Uterus (tissue), 4 donors: ENCODE data around the gene PDZD4. TPM values are rescaled to one million over a fixed set of nuclear protein-coding genes. Genes with fewer than 3 reads are reported as not detected.

Experiments used
- DNase-seq, 2 donors: peaks; one replicate each; pipeline ENCODE4 v3.0.0-alpha.2; 2019 to 2020
- H3K27ac ChIP-seq, 2 donors: fragments of 200-600 bp; sonication (generic); 1 replicate in 1 of 2; 2 replicates in 1 of 2; pipeline ENCODE4 v1.5.1; 2016 to 2018
- H3K27me3 ChIP-seq, 2 donors: fragments of 200-600 bp; sonication (generic); one replicate each; pipeline ENCODE4 v1.5.1; 2018 to 2019; ENCODE audit warnings: control low read depth in 1 of 2
- H3K36me3 ChIP-seq, 2 donors: fragments of 200-600 bp; sonication (generic); one replicate each; pipeline ENCODE4 v1.5.1; 2019; ENCODE audit warnings: control low read depth in 1 of 2
- H3K4me1 ChIP-seq, 2 donors: fragments of 200-600 bp; sonication (generic); one replicate each; pipeline ENCODE4 v1.5.1; 2018 to 2019; ENCODE audit warnings: control low read depth in 1 of 2
- H3K4me3 ChIP-seq, 2 donors: fragments of 200-600 bp; sonication (generic); 1 replicate in 1 of 2; 2 replicates in 1 of 2; pipeline ENCODE4 v1.5.1; 2018 to 2019; ENCODE audit warnings: mild to moderate bottlenecking in 1 of 2
- H3K9me3 ChIP-seq, 2 donors: fragments of 200-600 bp; sonication (generic); one replicate each; pipeline ENCODE4 v1.5.1; 2019; ENCODE audit warnings: control low read depth in 1 of 2
- POLR2A ChIP-seq, 2 donors: fragments of 450-650 bp; IDR thresholded peaks; one replicate each; pipeline ENCODE4 v1.6.1; 2016; ENCODE audit warnings: antibody characterized with exemption in 2 of 2, mild to moderate bottlenecking in 1 of 2, moderate library complexity in 1 of 2
- intact Hi-C: fragments of 100-400 bp; cut with DNase I; formaldehyde crosslinking; loops from one replicate; pipeline ENCODE4 v1.15.1; 2023; ENCODE audit warnings: low total_unique reads
- total RNA-seq, 4 donors: library from RNA; depleted of rRNA in 3 of 4; stranded (reverse); fragments of >200 nt in 3 of 4; gene quantifications; one replicate each; pipeline versions ENCODE4 v1.1.0 to v1.2.4, GENCODE V29; 2014 to 2023
- TF ChIP-seq, protein P1 (sequence below), 4 experiments: fragments of 200-600 bp in 2 of 4; fragments of 450-650 bp in 2 of 4; sonication (generic) in 2 of 4; IDR thresholded peaks; one replicate each; pipeline ENCODE4 v1.5.1; 2016 to 2019; ENCODE audit warnings: antibody characterized with exemption in 4 of 4, mild to moderate bottlenecking in 2 of 4, moderate library complexity in 1 of 4
- donor health status: DM: yes; HTN: yes; CAD: no.

PDZD4 gene
- total RNA-seq, 4 donors from 2014 or later, result 2.6 to 21.3 (median 16.8) TPM

DNA sequence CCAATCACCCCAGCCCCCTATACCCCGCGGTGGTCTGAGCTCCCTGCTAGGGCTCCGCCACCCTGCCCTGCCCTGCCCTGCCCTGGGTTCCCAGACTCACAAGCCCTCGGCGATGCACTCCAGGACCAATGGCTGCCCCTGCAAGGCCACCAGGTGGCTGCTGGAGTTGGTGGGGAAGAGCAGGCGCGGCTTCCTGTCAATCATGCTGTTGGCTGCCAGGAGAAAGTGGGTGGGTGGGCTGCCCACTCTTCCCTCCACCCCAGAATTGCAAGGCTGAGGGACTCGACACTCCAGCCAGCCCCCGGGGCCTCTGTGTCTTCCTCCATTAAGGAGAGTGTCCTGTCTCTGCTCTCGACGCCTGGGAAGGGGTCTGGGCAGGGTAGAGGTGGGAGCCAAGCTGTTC lies 39.9 kb upstream of the PDZD4 start:
- no peak overlapping the region for H3K27ac ChIP-seq
- DNase-seq, result no peak
- intact Hi-C loops, result no loop called here
- no peaks in the 10 kb centered on the region for H3K9me3 ChIP-seq
- H3K36me3 ChIP-seq, result no peaks in the 10 kb centered on the region
- H3K4me3 ChIP-seq, result no peak overlapping the region
- TF ChIP-seq POLR2A (IDR thresholded peaks at IDR 0.05), result no peak
- TF ChIP-seq, protein P1, sequence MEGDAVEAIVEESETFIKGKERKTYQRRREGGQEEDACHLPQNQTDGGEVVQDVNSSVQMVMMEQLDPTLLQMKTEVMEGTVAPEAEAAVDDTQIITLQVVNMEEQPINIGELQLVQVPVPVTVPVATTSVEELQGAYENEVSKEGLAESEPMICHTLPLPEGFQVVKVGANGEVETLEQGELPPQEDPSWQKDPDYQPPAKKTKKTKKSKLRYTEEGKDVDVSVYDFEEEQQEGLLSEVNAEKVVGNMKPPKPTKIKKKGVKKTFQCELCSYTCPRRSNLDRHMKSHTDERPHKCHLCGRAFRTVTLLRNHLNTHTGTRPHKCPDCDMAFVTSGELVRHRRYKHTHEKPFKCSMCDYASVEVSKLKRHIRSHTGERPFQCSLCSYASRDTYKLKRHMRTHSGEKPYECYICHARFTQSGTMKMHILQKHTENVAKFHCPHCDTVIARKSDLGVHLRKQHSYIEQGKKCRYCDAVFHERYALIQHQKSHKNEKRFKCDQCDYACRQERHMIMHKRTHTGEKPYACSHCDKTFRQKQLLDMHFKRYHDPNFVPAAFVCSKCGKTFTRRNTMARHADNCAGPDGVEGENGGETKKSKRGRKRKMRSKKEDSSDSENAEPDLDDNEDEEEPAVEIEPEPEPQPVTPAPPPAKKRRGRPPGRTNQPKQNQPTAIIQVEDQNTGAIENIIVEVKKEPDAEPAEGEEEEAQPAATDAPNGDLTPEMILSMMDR (IDR thresholded peaks at IDR 0.05), result no peak
- no peaks in the 10 kb centered on the region for H3K4me1 ChIP-seq
- H3K27me3 ChIP-seq, result no peaks in the 10 kb centered on the region

DNA sequence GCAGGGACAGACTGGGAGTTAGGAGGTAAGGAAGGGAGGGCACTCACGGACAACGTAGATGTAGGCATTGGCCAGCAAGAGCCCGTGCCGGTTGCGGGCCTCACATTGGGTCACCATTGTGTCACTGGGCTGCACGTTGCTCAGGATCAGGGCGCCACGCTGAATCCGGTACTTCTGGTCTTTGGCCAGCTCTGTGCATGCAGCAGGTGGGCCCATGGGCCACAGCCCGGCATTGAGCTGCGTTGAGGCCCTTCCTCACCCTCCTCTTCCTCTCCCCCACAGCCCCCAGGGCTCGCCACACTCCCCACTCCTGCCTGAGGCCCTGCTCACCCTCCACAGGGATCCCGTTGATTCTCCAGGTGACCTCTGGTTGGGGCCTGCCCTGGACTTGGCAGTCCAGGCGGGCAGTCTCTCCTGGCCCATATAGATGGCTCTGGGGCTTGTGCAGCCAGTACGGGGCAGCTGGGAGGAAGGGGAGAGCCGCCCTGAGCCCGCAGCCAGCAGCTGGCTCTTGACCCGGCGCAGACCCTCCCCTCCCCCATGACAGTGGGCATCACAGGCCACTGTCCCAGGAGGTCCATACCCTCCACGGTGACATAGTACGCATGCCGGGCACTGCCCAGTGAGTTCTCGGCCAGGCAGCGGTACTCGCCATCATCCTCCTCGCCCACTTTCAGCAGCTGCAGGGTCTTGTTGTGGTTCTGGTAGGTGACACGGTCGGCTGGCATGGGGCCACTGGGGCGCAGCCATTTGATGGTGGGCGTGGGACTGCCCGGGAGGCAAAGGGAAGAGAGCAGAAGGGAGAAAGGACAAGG lies 39.3 kb upstream of the PDZD4 start:
- no peaks in the 10 kb centered on the region for H3K36me3 ChIP-seq
- H3K4me3 ChIP-seq, result no peak overlapping the region
- intact Hi-C loops, result no loop called here
- no peaks in the 10 kb centered on the region for H3K4me1 ChIP-seq
- H3K27ac ChIP-seq, result no peak overlapping the region
- no peak for DNase-seq
- TF ChIP-seq, protein P1 (IDR thresholded peaks at IDR 0.05), result no peak
- no peak for TF ChIP-seq POLR2A (IDR thresholded peaks at IDR 0.05)
- H3K27me3 ChIP-seq, result no peaks in the 10 kb centered on the region
- no peaks in the 10 kb centered on the region for H3K9me3 ChIP-seq

DNA sequence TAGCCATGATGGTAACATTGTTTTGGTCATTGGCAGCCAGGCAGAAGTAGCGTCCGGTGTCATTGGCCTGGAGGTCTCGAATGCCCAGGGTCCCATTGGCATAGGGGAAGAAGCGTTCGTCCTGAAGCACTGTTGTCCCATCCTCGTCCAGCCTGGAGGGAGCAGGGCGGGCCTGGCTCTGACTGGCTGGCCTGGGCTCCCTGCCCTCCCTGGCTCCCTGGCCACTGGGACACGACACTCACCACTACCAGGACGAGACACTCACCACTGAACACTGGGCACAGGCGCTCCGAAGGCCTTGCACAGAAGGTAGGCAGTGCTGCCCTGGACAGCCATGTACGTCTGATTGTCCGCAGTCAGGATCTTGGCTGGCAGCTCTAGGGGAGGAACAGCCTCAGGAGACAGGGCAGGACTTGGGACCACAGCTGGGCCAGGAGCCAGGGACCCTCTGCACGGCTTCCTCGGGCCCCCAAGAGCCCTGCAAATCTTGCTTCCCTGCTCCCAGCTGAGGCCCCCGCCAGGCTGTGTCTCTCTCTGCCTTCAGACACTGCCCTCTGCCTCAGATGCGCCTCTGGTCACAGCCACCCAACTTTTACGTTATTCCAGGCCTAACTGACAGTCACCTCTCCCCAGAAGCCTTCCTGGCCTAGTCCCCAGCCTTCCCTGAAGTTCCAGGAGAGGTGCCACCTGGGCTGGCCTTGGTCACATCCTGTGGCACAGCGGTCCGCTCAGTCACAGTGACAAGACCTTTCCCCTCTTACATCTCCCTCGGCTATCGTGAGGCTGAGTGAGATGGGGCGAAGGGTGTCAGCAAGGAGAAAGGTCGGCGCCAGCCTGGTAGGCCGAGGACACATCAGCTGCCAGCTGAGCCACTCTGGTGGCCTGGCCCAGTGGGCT lies 38.5 kb upstream of the PDZD4 start:
- Histone ChIP-seq H3K27ac (no peak overlapping the region), H3K9me3 (no peaks in the 10 kb centered on the region), H3K36me3 (no peaks in the 10 kb centered on the region), H3K27me3 (no peaks in the 10 kb centered on the region), H3K4me3 (no peak overlapping the region), H3K4me1 (no peaks in the 10 kb centered on the region)
- no peak for TF ChIP-seq POLR2A (IDR thresholded peaks at IDR 0.05)
- TF ChIP-seq, protein P1 (IDR thresholded peaks at IDR 0.05), result no peak
- DNase-seq, result no peak
- intact Hi-C loops, result no loop called here

DNA sequence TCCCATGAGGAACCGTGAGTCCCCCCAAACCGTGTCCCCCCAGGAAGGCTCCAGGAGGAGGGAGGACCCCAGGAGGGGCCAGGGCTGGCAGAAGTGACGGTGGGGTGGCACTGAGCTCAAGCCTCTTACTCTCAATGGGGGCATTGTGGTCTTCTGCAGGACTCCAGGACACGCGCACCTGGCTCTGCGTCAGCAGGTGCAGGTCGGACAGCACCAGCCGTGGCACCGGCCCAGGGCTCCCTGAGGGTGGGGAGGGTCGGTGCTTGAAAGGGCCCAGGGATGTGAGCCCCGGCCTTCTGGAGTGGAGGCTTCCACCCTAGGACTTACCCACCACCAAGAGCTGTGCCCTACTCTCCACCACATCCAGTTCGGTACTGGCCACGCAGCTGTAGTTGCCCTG lies 37.3 kb upstream of the PDZD4 start:
- DNase-seq, result no peak
- intact Hi-C loops, result no loop called here
- no peaks in the 10 kb centered on the region for H3K9me3 ChIP-seq

More for the DNA sequence above, 37.3 kb upstream of the PDZD4 start:
- Histone ChIP-seq H3K27me3 (no peaks in the 10 kb centered on the region), H3K4me3 (no peak overlapping the region), H3K4me1 (no peaks in the 10 kb centered on the region), H3K27ac (no peak overlapping the region), H3K36me3 (no peaks in the 10 kb centered on the region)
- TF ChIP-seq, protein P1 (IDR thresholded peaks at IDR 0.05), result no peak
